A549 (cell line): ENCODE data around the gene ZNF280C. TPM values are rescaled to one million over a fixed set of nuclear protein-coding genes. Genes with fewer than 3 reads are reported as not detected.

Experiments
- ATAC-seq, 2 experiments: fragments of 200-7000 bp in 1 of 2; fragments of >200 bp in 1 of 2; cut with Nextera tagmentation in 1 of 2; cut with Tn5 transposase in 1 of 2; 3 replicates each; pipeline versions ENCODE4 v1.8.0 to v1.9.1; 2018 to 2020; ENCODE audit warnings: mild to moderate bottlenecking in 1 of 2, moderate library complexity in 1 of 2
- CTCF ChIA-PET: fragments of 300-600 bp; sonication (Branson Sonifier 250); formaldehyde crosslinking; extraction: SDS; loops from one replicate; lab custom pipeline; 2021; ENCODE audit warnings: antibody characterized with exemption, inconsistent platforms; lab: Yijun Ruan, JAX
- POLR2A ChIA-PET: fragments of 350-600 bp; formaldehyde crosslinking; extraction: SDS; loops from one replicate; lab custom pipeline; 2021; ENCODE audit warnings: antibody characterized with exemption, inconsistent platforms; lab: Yijun Ruan, JAX
- DNase-seq, 2 experiments: peaks; one replicate each; pipeline versions ENCODE4 v3.0.0 to v3.0.0-alpha.2; 2011 to 2016; ENCODE audit warnings: low read depth in 1 of 2, low spot score in 1 of 2
- FAIRE-seq: peaks from 2 replicates; lab custom pipeline; 2011; peaks lifted over from hg19 to GRCh38; lab: Jason Lieb, UNC
- H3K27ac ChIP-seq, 2 experiments: fragments of >200 bp; sonication (Bioruptor Twin); formaldehyde crosslinking; 3 replicates each; pipeline ENCODE4 v1.5.1; 2016 to 2017
- H3K4me1 ChIP-seq: fragments of >200 bp; sonication (Bioruptor Twin); formaldehyde crosslinking; 3 replicates; pipeline ENCODE4 v1.6.1; 2016
- H3K4me2 ChIP-seq: fragments of >200 bp; sonication (Bioruptor Twin); formaldehyde crosslinking; 3 replicates; pipeline ENCODE4 v1.6.1; 2016
- H3K4me3 ChIP-seq: fragments of >200 bp; sonication (Bioruptor Twin); formaldehyde crosslinking; 3 replicates; pipeline ENCODE4 v1.5.1; 2016
- H3K9me3 ChIP-seq: fragments of >200 bp; sonication (Bioruptor Twin); formaldehyde crosslinking; 3 replicates; pipeline ENCODE4 v1.6.1; 2016
- BHLHE40 ChIP-seq: IDR thresholded peaks from 2 replicates; pipeline ENCODE4 v1.6.1; 2012; ENCODE audit warnings: low read depth, low read length, inconsistent platforms
- CBX8 ChIP-seq: fragments of 200-600 bp; sonication (generic); IDR thresholded peaks from 2 replicates; pipeline ENCODE4 v1.6.1; 2016
- CEBPB ChIP-seq, 2 experiments: fragments of >200 bp in 1 of 2; sonication (Bioruptor Twin) in 1 of 2; formaldehyde crosslinking in 1 of 2; IDR thresholded peaks; 2 replicates each; pipeline ENCODE4 v1.6.1; 2012 to 2016
- ELK1 ChIP-seq: fragments of 150-350 bp; IDR thresholded peaks from 2 replicates; pipeline ENCODE4 v1.6.1; 2014; ENCODE audit warnings: low read depth, mild to moderate bottlenecking, low read length
- EP300 ChIP-seq, 2 experiments: fragments of >200 bp; sonication (Bioruptor Twin); formaldehyde crosslinking; IDR thresholded peaks; 2 replicates in 1 of 2; 3 replicates in 1 of 2; pipeline ENCODE4 v1.6.1; 2016 to 2017
- FOSL2 ChIP-seq, 2 experiments: fragments of 450-650 bp in 1 of 2; fragments of >200 bp in 1 of 2; sonication (Bioruptor Twin) in 1 of 2; formaldehyde crosslinking; IDR thresholded peaks; 2 replicates each; pipeline versions ENCODE4 v1.5.0 to v1.6.1; 2016 to 2020; ENCODE audit warnings: mild to moderate bottlenecking in 1 of 2, moderate library complexity in 1 of 2
- GATA3 ChIP-seq: IDR thresholded peaks from 2 replicates; pipeline ENCODE4 v1.6.1; 2012; ENCODE audit warnings: borderline replicate concordance
- HDAC2 ChIP-seq: fragments of 200-600 bp; sonication (generic); IDR thresholded peaks from 2 replicates; pipeline ENCODE4 v1.6.1; 2016
- HEYL ChIP-seq: fragments of 250-450 bp; sonication (Bioruptor Pico); IDR thresholded peaks from 2 replicates; pipeline ENCODE4 v1.8.0; 2021; ENCODE audit warnings: mild to moderate bottlenecking, moderate library complexity
- HMGXB4 ChIP-seq: fragments of 250-450 bp; sonication (Bioruptor Pico); IDR thresholded peaks from 2 replicates; pipeline ENCODE4 v1.5.0; 2021; ENCODE audit warnings: mild to moderate bottlenecking, moderate library complexity, borderline replicate concordance
- HOXB13 ChIP-seq: fragments of 250-450 bp; sonication (Bioruptor Pico); IDR thresholded peaks from 2 replicates; pipeline ENCODE4 v1.5.0; 2020; ENCODE audit warnings: low read depth, mild to moderate bottlenecking, moderate library complexity
- HOXB5 ChIP-seq: fragments of 250-450 bp; sonication (Bioruptor Pico); IDR thresholded peaks from 2 replicates; pipeline ENCODE4 v1.5.0; 2020; ENCODE audit warnings: mild to moderate bottlenecking, moderate library complexity
- KDM5A ChIP-seq: fragments of 200-600 bp; sonication (generic); IDR thresholded peaks from 2 replicates; pipeline ENCODE4 v1.6.1; 2016; ENCODE audit warnings: antibody characterized with exemption, mild to moderate bottlenecking
- MAFK ChIP-seq: fragments of 450-650 bp; IDR thresholded peaks from 2 replicates; pipeline ENCODE4 v1.6.1; 2014; ENCODE audit not compliant: partially characterized antibody
- MAZ ChIP-seq: fragments of 150-350 bp; IDR thresholded peaks from 2 replicates; pipeline ENCODE4 v1.6.1; 2014; ENCODE audit warnings: antibody characterized with exemption, low read depth, low read length, borderline replicate concordance
- MYC ChIP-seq: IDR thresholded peaks from 2 replicates; pipeline ENCODE4 v1.6.1; 2012; ENCODE audit warnings: mild to moderate bottlenecking, inconsistent platforms, low read length, improper control_type of control experiment, borderline replicate concordance
- NFE2L2 ChIP-seq: fragments of 150-350 bp; conservative IDR thresholded peaks from 2 replicates; pipeline ENCODE4 v1.6.1; 2014; ENCODE audit warnings: low read length
- NR3C1 ChIP-seq: fragments of >200 bp; sonication (Bioruptor Twin); formaldehyde crosslinking; IDR thresholded peaks from 3 replicates; pipeline ENCODE4 v1.6.1; 2017
- POLR2A ChIP-seq: IDR thresholded peaks from 2 replicates; pipeline ENCODE4 v1.6.1; 2012; ENCODE audit warnings: mild to moderate bottlenecking, low read length
- POLR2AphosphoS2 ChIP-seq: conservative IDR thresholded peaks from 2 replicates; pipeline ENCODE4 v1.6.1; 2012; ENCODE audit warnings: low read length, improper control_type of control experiment, inconsistent platforms
- RAD21 ChIP-seq, 2 experiments: fragments of >200 bp in 1 of 2; sonication (Bioruptor Twin) in 1 of 2; formaldehyde crosslinking in 1 of 2; IDR thresholded peaks in 1 of 2; conservative IDR thresholded peaks in 1 of 2; 2 replicates in 1 of 2; 3 replicates in 1 of 2; pipeline ENCODE4 v1.6.1; 2012 to 2018; ENCODE audit warnings: inconsistent platforms in 1 of 2
- RCOR1 ChIP-seq: fragments of 150-350 bp; IDR thresholded peaks from 2 replicates; pipeline ENCODE4 v1.6.1; 2014; ENCODE audit warnings: antibody characterized with exemption, low read length, low read depth
- RFX5 ChIP-seq: fragments of 450-650 bp; IDR thresholded peaks from 2 replicates; pipeline ENCODE4 v1.7.1; 2014; ENCODE audit warnings: antibody characterized with exemption, mild to moderate bottlenecking, moderate library complexity
- RNF2 ChIP-seq: fragments of 200-600 bp; sonication (generic); IDR thresholded peaks from 2 replicates; pipeline ENCODE4 v1.6.1; 2016; ENCODE audit warnings: low read depth, mild to moderate bottlenecking, antibody characterized with exemption, moderate library complexity, borderline replicate concordance
- SMC3 ChIP-seq: fragments of >200 bp; sonication (Bioruptor Twin); formaldehyde crosslinking; IDR thresholded peaks from 3 replicates; pipeline ENCODE4 v1.6.1; 2018; ENCODE audit warnings: inconsistent platforms
- SREBF2 ChIP-seq: fragments of 450-650 bp; IDR thresholded peaks from 2 replicates; pipeline ENCODE4 v1.6.1; 2014; ENCODE audit warnings: mild to moderate bottlenecking, moderate library complexity
- TFCP2L1 ChIP-seq: fragments of 250-450 bp; sonication (Bioruptor Pico); IDR thresholded peaks from 2 replicates; pipeline ENCODE4 v1.5.0; 2021; ENCODE audit warnings: mild to moderate bottlenecking
- USF2 ChIP-seq: fragments of 450-650 bp; IDR thresholded peaks from 2 replicates; pipeline ENCODE4 v1.6.1; 2014; ENCODE audit warnings: antibody characterized with exemption
- WGBS: methylation state at CpG from one replicate; pipeline ENCODE4 v1.1.6; 2017; ENCODE audit errors: missing lambda C conversion rate; 5-methylcytosine and 5-hydroxymethylcytosine counted together
- polyA plus RNA-seq, 4 experiments: library from polyadenylated mRNA; depleted of rRNA in 3 of 4; stranded (reverse); fragments of >200 nt; fragmentation: RNase III in 1 of 4; extraction: RNeasy Plus Mini Kit Qiagen cat#74134 plus additional on column Dnase treatment in 1 of 4; gene quantifications; 2 replicates in 3 of 4; 3 replicates in 1 of 4; pipeline ENCODE4 v1.2.3, GENCODE V29; 2011 to 2017

ZNF280C gene
- polyA plus RNA-seq, 2 of the 4 experiments (the other 2 are of a cell fraction), result 3.9 to 18.8 TPM

GRCh38 chrX:130253916-130254315 is 14.8 kb downstream of the ZNF280C start:
- peak; percentile 92 for FAIRE-seq

GRCh38 chrX:130251671-130252070 is 17.0 kb downstream of the ZNF280C start:
- POLR2A ChIA-PET, result no interaction called here
- WGBS, result 87% methylated on average over 14 of the region's 14 CpGs
- no peak for FAIRE-seq

More at GRCh38 chrX:130253916-130254315, 14.8 kb downstream of the ZNF280C start:
- ChIA-PET POLR2A (no interaction called here), CTCF (no interaction called here)
- Histone ChIP-seq H3K4me1 (no peaks in the 10 kb centered on the region), H3K4me3 (no peak overlapping the region), H3K27ac (no peak overlapping the region), H3K4me2 (no peak overlapping the region), H3K9me3 (no peaks in the 10 kb centered on the region)
- no peak for TF ChIP-seq HDAC2
- TF ChIP-seq GATA3, result no peak
- no peak for TF ChIP-seq SMC3
- TF ChIP-seq CBX8, result no peak
- TF ChIP-seq TFCP2L1 (CRISPR knock-in tag), result no peak
- no peak for TF ChIP-seq POLR2A
- no peak for TF ChIP-seq RCOR1
- no peak for TF ChIP-seq HMGXB4 (CRISPR knock-in tag)
- TF ChIP-seq HEYL, result no peak
- TF ChIP-seq FOSL2 (IDR thresholded peaks at IDR 0.05), result no peak
- no peak for TF ChIP-seq FOSL2 (CRISPR knock-in tag; IDR thresholded peaks at IDR 0.05)
- no peak for TF ChIP-seq BHLHE40
- ATAC-seq, result no peak
- DNase-seq, result no peak

GRCh38 chrX:130247996-130248395 is 20.7 kb downstream of the ZNF280C start:
- H3K4me1 ChIP-seq, result no peaks in the 10 kb centered on the region
- DNase-seq (no peak), ATAC-seq (no peak), FAIRE-seq (no peak)
- ChIA-PET POLR2A (no interaction called here), CTCF (no interaction called here)
- no peak overlapping the region for H3K4me2 ChIP-seq
- H3K4me3 ChIP-seq, result no peak overlapping the region
- TF ChIP-seq RAD21 (conservative IDR thresholded peaks at IDR 0.05 in 1 of 2, IDR thresholded peaks at IDR 0.05 in 1 of 2) (no peak), RFX5 (no peak), NR3C1 (no peak), MYC (no peak), MAFK (no peak), POLR2AphosphoS2 (no peak), MAZ (no peak), RNF2 (no peak), HOXB5 (CRISPR knock-in tag) (no peak), NFE2L2 (no peak), USF2 (no peak), HOXB13 (CRISPR knock-in tag) (no peak), ELK1 (no peak)
- no peak overlapping the region for H3K27ac ChIP-seq
- 92% methylated on average over 6 of the region's 6 CpGs for WGBS
- H3K9me3 ChIP-seq, result no peaks in the 10 kb centered on the region

More at GRCh38 chrX:130251671-130252070, 17.0 kb downstream of the ZNF280C start:
- Histone ChIP-seq H3K4me1 (no peaks in the 10 kb centered on the region), H3K4me2 (no peak overlapping the region), H3K4me3 (no peak overlapping the region), H3K27ac (no peak overlapping the region), H3K9me3 (no peaks in the 10 kb centered on the region)
- no peak for ATAC-seq
- CTCF ChIA-PET, result no interaction called here
- TF ChIP-seq CEBPB (IDR thresholded peaks at IDR 0.05) (no peak), MYC (no peak), RFX5 (no peak), KDM5A (no peak), EP300 (IDR thresholded peaks at IDR 0.05) (no peak), SREBF2 (no peak)
- no peak for DNase-seq
